GM13976 (cell line): ENCODE results near the gene HSPB8.

ENCODE experiments used
- DNase-seq: peaks from one replicate; pipeline ENCODE4 v3.0.0; 2012; ENCODE audit warnings: low spot score
- CTCF ChIP-seq: IDR thresholded peaks from 2 replicates; pipeline ENCODE4 v1.5.1; 2012; ENCODE audit warnings: borderline replicate concordance, mild to moderate bottlenecking; ENCODE audit not compliant: insufficient read depth; ENCODE audit errors: extremely low read depth, missing control alignments, control extremely low read depth
- in situ Hi-C: fragments of 300-500 bp; cut with MboI; formaldehyde crosslinking; loops from one replicate; pipeline ENCODE4 v1.12.0; 2022; ENCODE audit warnings: low sequenced_read_pairs, mixed read lengths, inconsistent platforms; ENCODE audit not compliant: unreplicated experiment

The HSPB8 gene

GRCh38 chr12:119230807-119231206 is 52.1 kb downstream of the HSPB8 start:
- no peak for DNase-seq
- TF ChIP-seq CTCF, result no peak
- in situ Hi-C loops, result no loop called here

- no peak for TF ChIP-seq CTCF
- in situ Hi-C loops, result no loop called here
- no peak for DNase-seq
Observed at GRCh38 chr12:119231774-119232173, 53.0 kb downstream of the HSPB8 start.

GRCh38 chr12:119235197-119235751 is 56.5 kb downstream of the HSPB8 start:
- TF ChIP-seq CTCF, result no peak
- in situ Hi-C loops, result no loop called here
- DNase-seq, result no peak

- DNase-seq, result no peak
- in situ Hi-C loops, result no loop called here
- TF ChIP-seq CTCF, result no peak
Observed at GRCh38 chr12:119236372-119236771, 57.6 kb downstream of the HSPB8 start.

GRCh38 chr12:119239040-119239439 is 60.3 kb downstream of the HSPB8 start:
- DNase-seq, result no peak
- TF ChIP-seq CTCF, result no peak
- in situ Hi-C loops, result no loop called here

- DNase-seq, result no peak
- in situ Hi-C loops, result no loop called here
- TF ChIP-seq CTCF, result no peak
Observed at GRCh38 chr12:119241049-119241448, 62.3 kb downstream of the HSPB8 start.
